Endothelial cell (in vitro differentiated cells): Measurements from ENCODE around the gene PUSL1. TPM values are rescaled to one million over a fixed set of nuclear protein-coding genes. Genes with fewer than 3 reads are reported as not detected.

Experiments used
- DNase-seq: peaks from one replicate; pipeline ENCODE4 v3.0.0; 2021; ENCODE audit warnings: low spot score
- H3K27ac Mint-ChIP-seq: one replicate; pipeline ENCODE4 v1.8.0; 2021; ENCODE audit warnings: mixed read lengths, inconsistent platforms; ENCODE audit not compliant: unreplicated experiment
- H3K27me3 Mint-ChIP-seq: one replicate; pipeline ENCODE4 v1.8.0; 2021; ENCODE audit warnings: mild to moderate bottlenecking, moderate library complexity, mixed read lengths, inconsistent platforms; ENCODE audit not compliant: unreplicated experiment
- H3K36me3 Mint-ChIP-seq: one replicate; pipeline ENCODE4 v1.8.0; 2021; ENCODE audit warnings: mild to moderate bottlenecking, low read depth, mixed read lengths, inconsistent platforms; ENCODE audit not compliant: unreplicated experiment
- H3K4me1 Mint-ChIP-seq: one replicate; pipeline ENCODE4 v1.8.0; 2021; ENCODE audit warnings: mild to moderate bottlenecking, mixed read lengths, inconsistent platforms; ENCODE audit not compliant: unreplicated experiment
- H3K4me3 Mint-ChIP-seq: one replicate; pipeline ENCODE4 v1.8.0; 2021; ENCODE audit warnings: mild to moderate bottlenecking, mixed read lengths, inconsistent platforms; ENCODE audit not compliant: unreplicated experiment
- H3K9me3 Mint-ChIP-seq: one replicate; pipeline ENCODE4 v1.8.0; 2021; ENCODE audit warnings: mixed read lengths, inconsistent platforms; ENCODE audit not compliant: unreplicated experiment
- total RNA-seq: library from RNA; stranded (reverse); fragmentation: NEBNext Ultra II Directional; extraction: Animal tissue kit (Norgen Biotek cat#: 25700); gene quantifications from one replicate; pipeline ENCODE4 v1.2.1, GENCODE V29; 2021; ENCODE audit not compliant: unreplicated experiment
- TF ChIP-seq, protein P1 (sequence below): fragments of 200-600 bp; sonication (generic); IDR thresholded peaks from one replicate; pipeline ENCODE4 v1.5.0; 2021; ENCODE audit warnings: antibody characterized with exemption; ENCODE audit not compliant: unreplicated experiment

PUSL1 gene
- total RNA-seq, 1 donor from 2014 or later, result 14.0 TPM

GRCh38 chr1:1273512-1274298, 34.7 kb upstream of the PUSL1 start, which contains the start of gene UBE2J2:
TSS of gene UBE2J2 (minus strand) at chr1:1273854. CDS start at chr1:1267992, 5,862 bp downstream.
- peaks cover 17% of the 10 kb centered on the region for H3K36me3 Mint-ChIP-seq
- H3K27ac Mint-ChIP-seq, result peak within 1 kb of the TSS; percentile 88
- peaks cover 22% of the 10 kb centered on the region for H3K27me3 Mint-ChIP-seq
- DNase-seq, result peak; percentile 96
- H3K4me1 Mint-ChIP-seq, result peaks cover 32% of the 10 kb centered on the region
- peak within 1 kb of the TSS; percentile 95 for H3K4me3 Mint-ChIP-seq
- no peaks in the 10 kb centered on the region for H3K9me3 Mint-ChIP-seq
- TF ChIP-seq, protein P1, sequence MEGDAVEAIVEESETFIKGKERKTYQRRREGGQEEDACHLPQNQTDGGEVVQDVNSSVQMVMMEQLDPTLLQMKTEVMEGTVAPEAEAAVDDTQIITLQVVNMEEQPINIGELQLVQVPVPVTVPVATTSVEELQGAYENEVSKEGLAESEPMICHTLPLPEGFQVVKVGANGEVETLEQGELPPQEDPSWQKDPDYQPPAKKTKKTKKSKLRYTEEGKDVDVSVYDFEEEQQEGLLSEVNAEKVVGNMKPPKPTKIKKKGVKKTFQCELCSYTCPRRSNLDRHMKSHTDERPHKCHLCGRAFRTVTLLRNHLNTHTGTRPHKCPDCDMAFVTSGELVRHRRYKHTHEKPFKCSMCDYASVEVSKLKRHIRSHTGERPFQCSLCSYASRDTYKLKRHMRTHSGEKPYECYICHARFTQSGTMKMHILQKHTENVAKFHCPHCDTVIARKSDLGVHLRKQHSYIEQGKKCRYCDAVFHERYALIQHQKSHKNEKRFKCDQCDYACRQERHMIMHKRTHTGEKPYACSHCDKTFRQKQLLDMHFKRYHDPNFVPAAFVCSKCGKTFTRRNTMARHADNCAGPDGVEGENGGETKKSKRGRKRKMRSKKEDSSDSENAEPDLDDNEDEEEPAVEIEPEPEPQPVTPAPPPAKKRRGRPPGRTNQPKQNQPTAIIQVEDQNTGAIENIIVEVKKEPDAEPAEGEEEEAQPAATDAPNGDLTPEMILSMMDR, result no peak

- Mint-ChIP-seq H3K4me1 (peaks cover 32% of the 10 kb centered on the region), H3K9me3 (no peaks in the 10 kb centered on the region), H3K27ac (no peak overlapping the region), H3K4me3 (peak overlapping the region; percentile 81), H3K36me3 (peaks cover 17% of the 10 kb centered on the region), H3K27me3 (peaks cover 22% of the 10 kb centered on the region)
- TF ChIP-seq, protein P1, result no peak
- no peak for DNase-seq
Observed at GRCh38 chr1:1274299-1274930, 34.0 kb upstream of the PUSL1 start.

DNA sequence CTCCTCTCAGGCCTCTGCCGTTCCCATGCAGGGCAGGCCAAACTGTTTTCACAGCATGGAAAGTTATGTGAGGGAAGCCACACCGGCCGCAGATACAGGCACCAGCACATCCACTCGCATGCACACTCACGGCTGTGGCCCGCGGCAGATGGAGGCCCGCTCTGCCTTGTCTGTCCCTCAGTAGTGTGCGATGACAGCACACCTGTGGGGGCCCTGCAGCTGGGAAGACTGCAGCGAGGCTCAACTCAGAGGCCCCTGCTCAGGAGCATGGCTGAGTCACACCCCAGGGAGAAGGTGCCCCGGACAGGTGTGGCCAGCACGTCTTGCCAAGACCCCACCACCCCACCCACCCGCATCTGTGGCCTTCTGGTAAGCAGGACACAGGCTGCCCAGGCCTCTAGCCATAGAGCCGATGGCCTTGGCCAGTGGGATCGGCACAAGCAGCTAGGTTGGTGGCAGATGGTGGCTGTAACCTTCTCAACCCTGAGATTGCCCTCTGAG, 33.4 kb upstream of the PUSL1 start:
- peaks cover 29% of the 10 kb centered on the region for H3K4me1 Mint-ChIP-seq
- peaks cover 13% of the 10 kb centered on the region for H3K36me3 Mint-ChIP-seq
- no peak for DNase-seq
- H3K9me3 Mint-ChIP-seq, result no peaks in the 10 kb centered on the region
- TF ChIP-seq, protein P1, result no peak
- no peak overlapping the region for H3K27ac Mint-ChIP-seq
- H3K27me3 Mint-ChIP-seq, result peaks cover 21% of the 10 kb centered on the region
- peak overlapping the region; percentile 81 for H3K4me3 Mint-ChIP-seq

DNA sequence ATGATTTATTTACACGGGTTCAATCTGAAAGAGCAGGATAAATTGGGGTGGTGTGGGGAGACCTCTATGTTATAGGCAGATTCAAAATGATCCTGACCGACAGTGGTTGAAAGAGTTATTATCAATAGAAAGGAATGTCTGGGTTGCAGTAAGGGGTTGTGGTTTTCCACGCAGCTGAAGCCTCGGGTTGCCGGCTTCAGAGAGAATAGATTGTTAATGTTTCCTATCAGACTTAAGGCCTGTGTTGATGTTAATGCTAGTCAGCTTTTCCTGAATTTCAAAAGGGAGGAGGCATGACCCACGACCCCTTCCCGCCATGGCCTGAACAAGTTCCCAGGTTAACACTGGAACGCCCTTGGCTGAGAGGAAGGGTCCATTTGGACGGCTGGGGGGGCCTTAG, 32.6 kb upstream of the PUSL1 start:
- DNase-seq, result no peak
- TF ChIP-seq, protein P1, result no peak
- peaks cover 6% of the 10 kb centered on the region for H3K36me3 Mint-ChIP-seq
- peaks cover 21% of the 10 kb centered on the region for H3K4me1 Mint-ChIP-seq
- no peak overlapping the region for H3K4me3 Mint-ChIP-seq
- no peaks in the 10 kb centered on the region for H3K9me3 Mint-ChIP-seq
- peak overlapping the region; percentile 36 for H3K27ac Mint-ChIP-seq
- H3K27me3 Mint-ChIP-seq, result peaks cover 19% of the 10 kb centered on the region

DNA sequence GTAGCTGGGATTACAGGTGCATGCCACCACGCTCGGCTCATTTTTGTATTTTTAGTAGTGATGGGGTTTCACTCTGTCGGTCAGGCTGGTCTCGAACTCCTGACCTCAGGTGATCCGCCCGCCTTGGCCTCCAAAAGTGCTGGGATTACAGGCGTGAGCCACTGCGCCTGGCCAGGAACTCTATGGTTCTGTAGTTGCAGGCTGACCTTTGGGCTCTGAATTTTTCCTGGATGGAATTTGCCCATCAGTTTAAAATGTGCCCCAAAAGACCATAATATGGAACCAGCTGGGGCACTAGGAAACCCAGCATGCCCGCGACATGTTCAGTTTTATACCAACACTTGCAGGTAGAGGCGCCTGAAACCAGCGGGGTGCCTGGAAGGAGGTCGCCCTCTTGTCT, 29.8 kb upstream of the PUSL1 start:
- Mint-ChIP-seq H3K9me3 (no peaks in the 10 kb centered on the region), H3K4me3 (no peak overlapping the region), H3K4me1 (no peaks in the 10 kb centered on the region), H3K36me3 (no peaks in the 10 kb centered on the region), H3K27me3 (peaks cover 12% of the 10 kb centered on the region), H3K27ac (no peak overlapping the region)
- TF ChIP-seq, protein P1, result no peak
- DNase-seq, result no peak
